OCI-M2 (cell line): ENCODE results near the gene DIAPH1.

ENCODE experiments used
- DNase-seq: peaks from one replicate; lab custom pipeline; 2025; ENCODE audit not compliant: unreplicated experiment; lab: John Stamatoyannopoulos, UW

DIAPH1 gene

GRCh38 chr5:141508440-141508797 is 110.4 kb downstream of the DIAPH1 start:
- no peak for DNase-seq

GRCh38 chr5:141507387-141508091 is 111.3 kb downstream of the DIAPH1 start:
- DNase-seq, result no peak

GRCh38 chr5:141506381-141507155 is 112.2 kb downstream of the DIAPH1 start:
- no peak for DNase-seq

- no peak for DNase-seq
These were observed 114.6 kb downstream of the DIAPH1 start for GRCh38 chr5:141504216-141504615.

- DNase-seq, result no peak
These were observed 115.1 kb downstream of the DIAPH1 start for GRCh38 chr5:141503681-141504080.

GRCh38 chr5:141501761-141502160 is 117.0 kb downstream of the DIAPH1 start:
- no peak for DNase-seq

GRCh38 chr5:141496038-141496437 is 122.8 kb downstream of the DIAPH1 start:
- no peak for DNase-seq

- no peak for DNase-seq
These were observed 123.4 kb downstream of the DIAPH1 start for GRCh38 chr5:141495453-141495811.

GRCh38 chr5:141494761-141495452 is 123.9 kb downstream of the DIAPH1 start:
- DNase-seq, result no peak

- no peak for DNase-seq
These were observed 125.0 kb downstream of the DIAPH1 start for GRCh38 chr5:141493500-141494422.

- DNase-seq, result no peak
These were observed 126.5 kb downstream of the DIAPH1 start for GRCh38 chr5:141492168-141492885.

- DNase-seq, result no peak
These were observed 127.3 kb downstream of the DIAPH1 start for GRCh38 chr5:141491323-141492167.

GRCh38 chr5:141490771-141491170 is 128.0 kb downstream of the DIAPH1 start:
- DNase-seq, result no peak

GRCh38 chr5:141490271-141490670 is 128.5 kb downstream of the DIAPH1 start:
- DNase-seq, result no peak

GRCh38 chr5:141489841-141490240 is 129.0 kb downstream of the DIAPH1 start:
- no peak for DNase-seq

GRCh38 chr5:141488591-141489561 is 129.9 kb downstream of the DIAPH1 start, which contains the start of gene PCDHGC5:
Gene PCDHGC5 (plus strand): TSS chr5:141489081. CDS start chr5:141489241, 160 bp downstream.
- DNase-seq, result no peak

- DNase-seq, result no peak
These were observed 131.7 kb downstream of the DIAPH1 start for GRCh38 chr5:141487131-141487530.

- no peak for DNase-seq
These were observed 132.7 kb downstream of the DIAPH1 start for GRCh38 chr5:141486091-141486490.
